ENCODE data around the gene PIP4K2A.

The PIP4K2A gene

DNA sequence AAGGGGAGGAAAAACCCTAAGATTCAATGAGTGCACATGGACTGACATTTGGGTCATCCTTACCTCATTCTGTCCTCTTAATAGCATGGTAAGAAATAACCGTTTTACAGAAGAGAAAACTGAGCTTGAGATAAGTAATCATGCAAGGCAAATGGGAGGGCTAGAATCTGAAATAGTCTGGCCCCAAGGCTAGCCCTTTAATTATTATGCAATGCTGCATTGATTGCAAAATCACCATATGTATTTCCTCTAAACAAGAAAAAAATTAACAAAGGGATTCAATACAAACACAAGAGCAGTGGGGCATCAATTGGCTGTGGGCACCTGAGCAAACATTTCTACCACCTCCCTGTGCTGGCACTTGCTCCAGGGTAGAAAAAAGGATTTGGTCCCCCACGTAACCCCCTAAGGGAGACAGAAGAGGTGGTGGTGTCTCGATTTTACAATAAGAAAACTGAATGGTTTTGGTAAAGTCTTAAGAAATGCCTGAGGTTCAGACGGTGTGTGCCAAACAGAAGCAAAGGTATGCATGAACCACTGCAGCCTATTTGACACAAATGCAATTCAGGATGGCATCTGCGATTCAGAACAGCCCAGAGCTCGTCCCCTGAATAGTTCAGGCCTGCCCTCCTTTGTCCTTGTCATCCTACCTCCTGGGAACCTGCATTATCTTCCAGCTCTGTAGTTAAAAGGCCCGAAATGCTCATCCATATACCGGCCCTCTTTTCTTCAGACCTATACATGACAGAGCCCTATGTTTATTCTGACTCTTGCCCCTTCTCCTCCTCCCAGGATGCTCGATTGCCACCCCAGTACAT is 23.6 kb downstream of the PIP4K2A start:
- no peak for FAIRE-seq

DNA sequence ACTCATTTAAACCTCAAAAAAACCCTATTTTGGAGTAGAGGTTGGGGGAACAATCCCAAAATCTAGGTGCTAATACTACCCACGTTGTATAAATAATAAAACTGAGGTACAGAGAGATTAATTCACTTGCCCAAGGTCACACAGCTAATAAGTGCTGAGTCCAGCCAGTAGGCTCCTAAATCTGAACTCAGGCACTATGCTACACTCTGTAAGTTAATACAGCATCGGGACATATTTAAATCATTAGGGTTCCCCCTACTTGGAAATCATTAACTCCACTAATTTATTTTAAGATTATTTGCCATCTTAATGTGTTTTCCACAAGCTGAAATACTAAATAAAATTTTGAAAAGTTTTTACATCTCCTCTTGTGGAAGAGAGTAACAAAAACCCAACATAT is 24.2 kb downstream of the PIP4K2A start:
- no peak for FAIRE-seq

DNA sequence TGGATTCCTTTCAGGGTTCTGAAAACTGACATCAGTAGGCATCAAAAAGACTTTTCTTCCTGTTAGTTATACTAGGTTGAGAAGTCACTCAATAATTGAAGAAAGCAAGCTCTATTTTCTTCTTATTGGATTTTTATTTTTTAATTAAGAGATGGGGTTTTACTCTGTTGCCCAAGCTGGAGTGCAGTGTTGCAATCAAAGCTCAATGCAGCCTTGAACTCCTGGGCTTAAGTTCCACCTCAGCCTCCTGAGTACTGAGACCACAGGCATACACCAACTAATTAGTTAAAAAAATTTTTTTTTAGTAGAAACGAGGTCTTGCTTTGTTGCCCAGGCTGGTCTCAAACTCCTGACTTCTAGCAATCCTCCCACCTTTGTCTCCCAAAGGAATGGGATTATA is 28.0 kb downstream of the PIP4K2A start:
- FAIRE-seq = no peak

DNA sequence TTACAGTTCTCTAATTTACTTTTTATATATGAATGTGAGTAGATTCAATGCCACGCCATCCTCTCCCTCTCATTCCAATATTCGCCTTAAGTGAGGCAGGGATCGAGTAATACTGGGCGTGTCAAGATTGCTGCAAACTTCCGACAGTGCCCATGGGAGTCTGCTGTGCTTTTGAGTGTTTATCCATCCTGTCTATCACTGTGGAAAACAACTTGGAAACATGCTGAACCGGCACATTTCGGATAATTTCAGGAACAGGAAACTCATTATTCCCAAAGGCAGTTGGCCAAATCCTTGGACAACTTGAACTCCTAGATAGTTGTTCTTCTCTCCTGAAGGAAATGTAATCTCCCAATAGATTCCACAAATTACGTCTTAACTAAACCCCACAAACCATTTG is 28.5 kb downstream of the PIP4K2A start:
- FAIRE-seq = no peak

DNA sequence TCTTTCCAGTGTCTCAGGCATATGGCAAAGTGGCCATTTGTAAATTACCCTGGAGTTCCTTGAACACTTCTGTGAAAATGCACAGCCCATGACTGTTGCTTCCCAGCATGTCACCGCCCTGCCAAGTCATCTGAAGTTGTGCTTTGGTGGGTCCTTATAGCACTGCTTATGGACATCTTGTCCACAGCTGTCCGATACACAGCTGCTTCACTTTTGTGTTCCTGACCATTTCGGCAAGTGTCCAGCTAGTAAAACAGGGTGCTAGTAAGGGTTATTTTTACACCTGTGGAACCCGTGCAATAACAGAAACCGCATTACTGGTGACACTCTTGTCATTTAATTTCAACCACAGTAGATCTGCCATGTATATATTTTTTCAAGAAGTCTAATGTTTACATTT is 29.7 kb downstream of the PIP4K2A start:
- FAIRE-seq = no peak

DNA sequence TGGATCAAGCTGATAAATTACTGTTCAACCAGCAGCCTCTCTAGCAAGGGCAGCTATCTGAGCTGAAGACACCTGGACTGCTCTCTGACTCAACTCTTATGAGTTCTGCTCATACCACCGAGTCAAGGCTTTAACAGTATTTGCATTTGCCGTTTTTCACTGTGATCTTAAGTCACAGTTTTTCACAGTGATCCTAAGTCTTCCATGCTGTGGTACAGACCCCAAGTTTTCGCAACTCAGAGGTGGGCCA is 31.3 kb downstream of the PIP4K2A start:
- no peak for FAIRE-seq

DNA sequence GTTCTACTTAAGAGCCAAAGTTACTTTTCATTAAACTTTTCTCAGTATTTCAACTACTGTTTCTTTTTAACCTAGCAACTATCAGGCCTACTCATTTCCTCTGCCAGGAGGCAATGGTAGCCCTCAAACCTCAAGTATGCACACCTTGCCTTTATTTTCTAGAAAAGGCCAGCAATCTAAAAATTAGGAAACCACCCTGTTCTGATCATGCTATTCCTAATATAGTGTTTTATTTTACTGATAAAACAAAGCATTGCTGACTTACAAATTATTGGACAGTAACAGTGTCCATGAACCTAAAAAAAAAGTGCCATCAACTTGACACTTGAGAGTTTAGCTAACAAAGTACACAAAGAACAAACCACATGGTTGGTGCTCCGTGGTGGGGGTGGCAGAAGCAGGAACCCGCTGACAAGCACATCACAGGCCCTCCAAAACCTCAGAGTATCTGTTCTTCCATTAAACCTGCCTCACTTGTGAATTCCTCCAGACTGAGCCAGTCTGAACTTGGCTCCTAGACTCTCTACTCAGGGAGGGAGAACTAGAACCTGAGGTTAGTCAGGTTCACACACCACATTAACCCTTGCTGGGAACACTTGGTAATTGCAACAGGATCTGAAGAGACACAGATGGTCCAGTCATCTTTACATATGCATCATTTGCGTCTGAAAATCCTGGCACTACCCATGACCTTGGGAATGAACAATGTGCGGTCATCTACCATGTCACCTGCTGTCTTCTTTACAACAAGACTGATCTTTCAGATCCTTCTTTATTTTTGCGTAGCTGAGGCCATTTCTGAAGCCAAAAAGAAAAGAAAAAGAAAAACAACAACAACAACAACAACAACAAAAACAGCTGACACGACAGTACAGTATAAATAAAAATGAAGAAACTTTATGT is 31.9 kb downstream of the PIP4K2A start:
- FAIRE-seq = no peak

DNA sequence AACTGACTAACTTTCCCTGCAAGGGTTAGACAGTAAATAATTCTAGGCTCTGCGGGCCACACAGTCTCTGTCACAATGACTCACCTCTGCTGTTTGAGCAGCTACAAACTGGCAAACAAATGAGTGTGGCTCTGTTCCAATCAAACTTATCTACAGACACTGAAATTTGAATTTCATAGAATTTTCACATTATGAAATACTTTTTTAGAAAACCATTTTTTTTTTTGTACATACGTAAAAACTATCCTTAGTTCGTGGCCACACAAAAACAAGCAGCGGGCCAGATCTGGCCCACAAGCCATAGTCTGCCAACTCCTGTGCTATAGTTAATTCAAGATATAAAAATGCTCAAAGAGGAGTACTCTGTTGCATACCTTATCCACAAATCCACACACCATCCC is 32.6 kb downstream of the PIP4K2A start:
- no peak for FAIRE-seq

DNA sequence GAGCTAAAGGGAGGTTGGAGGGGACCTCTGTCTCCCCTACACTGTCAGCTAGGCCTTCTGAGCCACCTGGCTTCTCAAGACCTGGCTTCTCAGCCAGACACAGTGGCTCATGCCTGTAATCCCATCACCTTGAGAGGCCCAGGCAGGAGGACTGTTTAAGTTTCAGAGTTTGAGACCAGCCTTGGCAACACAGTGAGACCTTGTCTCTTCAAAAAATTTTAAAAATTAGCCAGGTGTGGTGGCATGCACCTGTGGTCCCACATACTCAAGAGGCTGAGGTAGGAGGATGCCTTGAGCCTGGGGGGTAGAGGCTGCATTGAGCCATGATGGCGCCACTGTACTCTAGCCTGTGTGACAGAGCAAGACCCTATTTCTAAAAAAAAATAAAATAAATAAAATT is 33.1 kb downstream of the PIP4K2A start:
- FAIRE-seq = no peak

DNA sequence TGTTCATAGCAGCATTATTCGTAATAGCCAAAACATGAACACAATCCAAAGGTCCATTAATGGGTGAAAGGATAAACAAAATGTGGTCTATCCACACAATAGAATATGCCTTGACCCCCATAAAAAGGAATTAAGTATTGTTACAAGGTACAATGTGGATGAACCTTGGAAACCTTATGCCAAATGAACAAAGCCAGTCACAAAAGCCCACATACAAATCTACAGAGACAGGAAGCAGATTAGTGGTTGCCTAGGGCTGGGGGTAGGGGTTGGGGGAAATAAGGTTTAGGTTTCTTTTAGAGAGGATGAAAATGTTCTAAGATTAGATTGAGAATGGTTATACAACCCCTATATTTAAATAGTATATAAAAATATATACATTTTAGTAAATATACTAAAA is 34.8 kb downstream of the PIP4K2A start:
- no peak for FAIRE-seq

DNA sequence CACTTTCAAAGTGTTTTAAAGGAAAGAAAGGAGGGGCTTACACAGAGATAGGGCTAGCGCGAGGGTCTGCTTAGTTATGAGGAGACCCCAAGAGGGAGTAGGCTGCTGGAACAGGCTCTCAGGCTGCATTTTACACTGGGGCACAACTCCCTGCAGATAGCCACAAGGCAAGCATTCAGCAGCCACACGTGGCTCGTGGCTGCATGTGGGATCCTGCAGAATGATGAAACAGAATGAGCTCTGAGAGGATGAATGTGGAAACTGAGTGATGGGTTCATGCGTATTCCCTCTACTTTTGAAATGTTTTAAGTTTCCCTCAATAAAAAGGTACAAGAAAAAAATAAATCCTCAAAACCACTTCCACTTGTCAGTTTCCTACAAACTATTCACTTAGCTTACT is 37.0 kb downstream of the PIP4K2A start:
- FAIRE-seq = no peak

DNA sequence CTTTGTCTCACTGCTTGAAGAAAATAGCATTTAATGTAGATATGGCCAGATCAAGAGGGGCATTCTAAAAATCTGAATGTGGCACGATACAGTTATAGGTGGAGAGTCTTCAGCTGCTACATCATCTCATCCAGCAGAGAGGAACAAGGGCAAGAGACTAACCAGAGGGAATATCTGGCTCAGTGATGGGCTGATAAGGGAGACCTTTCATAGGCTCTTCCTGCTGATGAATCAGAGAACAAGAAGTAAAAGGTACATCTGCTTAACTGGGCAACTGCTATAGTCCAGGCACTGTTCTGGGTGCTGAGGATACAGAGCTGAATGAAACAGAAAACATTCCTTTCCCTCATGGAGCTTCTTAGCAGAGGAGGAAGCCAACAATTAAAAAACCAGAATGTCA is 37.9 kb downstream of the PIP4K2A start:
- FAIRE-seq = no peak

DNA sequence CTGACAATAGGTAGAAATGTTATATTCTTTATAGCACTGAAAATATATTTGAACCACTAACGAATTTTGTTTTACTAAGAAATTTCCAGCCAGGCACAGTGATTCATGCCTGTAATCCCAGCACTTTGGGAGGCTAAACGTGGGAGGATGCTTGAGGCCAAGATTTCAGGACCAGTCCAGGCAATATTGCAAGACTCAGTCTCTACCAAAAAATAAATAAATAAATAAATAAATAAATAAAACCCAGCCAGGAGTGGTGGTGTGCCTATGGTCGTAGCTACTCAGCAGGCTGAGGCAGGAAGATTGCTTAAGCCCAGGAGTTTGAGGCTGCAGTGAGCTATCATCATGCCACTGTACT is 39.8 kb downstream of the PIP4K2A start:
- FAIRE-seq = no peak

DNA sequence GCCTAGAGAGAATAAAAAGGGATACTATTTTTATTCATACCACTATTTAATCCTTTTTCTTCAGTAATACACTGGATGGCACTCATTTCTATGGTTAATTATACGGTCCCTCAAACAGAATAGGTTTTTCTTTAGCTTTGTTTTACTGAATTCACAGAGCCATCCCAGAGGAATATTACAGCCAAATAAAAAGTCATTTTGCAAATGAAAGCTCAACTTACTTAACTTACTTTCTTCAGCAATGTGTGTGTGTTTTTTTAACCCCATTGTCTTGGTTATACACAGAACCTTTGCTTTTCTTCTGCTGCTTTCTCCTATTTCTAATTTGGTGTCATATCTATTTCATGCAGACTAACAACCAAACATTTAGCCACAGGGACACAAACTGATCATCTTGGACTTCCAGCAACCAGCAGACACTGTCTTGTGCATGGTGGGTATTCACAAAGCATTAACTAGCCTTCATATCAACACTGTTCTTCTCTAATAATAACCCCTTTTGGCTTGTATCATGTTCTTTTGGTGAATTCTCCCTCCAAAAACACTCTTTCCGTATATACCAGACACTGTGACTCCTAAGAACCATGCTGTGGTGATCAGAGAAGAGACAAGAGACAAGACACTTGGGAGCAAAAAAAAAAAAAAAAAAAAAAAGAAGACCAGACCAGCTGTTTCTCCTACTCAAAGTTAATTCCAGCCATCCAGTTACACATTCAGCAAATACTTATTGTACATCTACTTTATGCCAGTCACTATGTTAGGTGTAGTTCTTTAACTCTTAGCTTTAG is 40.4 kb downstream of the PIP4K2A start:
- no peak for FAIRE-seq

DNA sequence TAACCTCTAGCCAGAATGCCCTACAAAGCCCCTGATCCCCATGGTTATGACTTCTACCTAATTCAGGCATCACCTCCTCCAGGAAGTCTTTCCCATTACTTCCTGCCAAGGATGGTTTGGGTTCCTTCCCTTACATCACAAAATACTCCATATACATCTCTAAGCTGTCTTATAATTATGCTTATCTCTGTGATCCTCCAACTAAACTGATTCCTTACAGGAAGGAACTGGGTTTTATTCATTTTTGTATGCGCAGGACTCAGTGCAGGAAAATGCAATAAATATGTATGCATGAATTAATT is 41.3 kb downstream of the PIP4K2A start:
- FAIRE-seq = no peak

DNA sequence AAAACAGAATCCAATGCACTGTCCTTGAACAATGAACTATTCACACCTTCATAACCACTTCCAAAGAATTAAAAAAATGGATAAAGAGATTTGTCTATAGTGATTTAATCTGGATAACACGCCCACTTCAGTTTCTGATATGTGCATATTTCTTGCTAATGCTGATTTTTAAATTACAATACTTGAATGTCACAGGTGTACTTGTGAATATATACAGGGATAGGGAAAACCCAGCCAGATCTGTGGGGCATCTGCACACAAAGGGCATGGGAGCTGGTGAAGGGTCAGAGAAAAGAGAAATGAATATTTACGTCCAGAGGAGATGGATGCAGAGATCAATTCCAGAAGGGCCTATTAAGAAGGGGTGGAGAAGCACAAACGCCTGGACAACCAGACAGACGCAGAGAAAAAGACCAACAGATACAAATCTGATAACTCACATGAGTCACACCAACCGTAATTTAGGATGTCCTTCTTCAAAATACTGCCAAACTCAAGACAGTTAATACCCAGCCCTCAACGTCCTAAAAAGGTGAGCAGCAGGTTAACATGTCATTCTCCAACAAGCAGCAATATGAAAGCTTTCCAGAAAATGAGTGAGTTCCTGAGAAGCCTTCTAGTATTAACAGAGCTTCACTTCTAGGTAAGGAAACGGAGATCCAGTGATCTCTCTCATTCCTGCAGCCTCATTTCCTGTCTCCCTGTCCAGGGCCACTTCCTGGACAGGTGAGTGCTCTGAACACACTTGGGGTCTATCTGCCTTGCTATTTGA is 41.9 kb downstream of the PIP4K2A start:
- no peak for FAIRE-seq

DNA sequence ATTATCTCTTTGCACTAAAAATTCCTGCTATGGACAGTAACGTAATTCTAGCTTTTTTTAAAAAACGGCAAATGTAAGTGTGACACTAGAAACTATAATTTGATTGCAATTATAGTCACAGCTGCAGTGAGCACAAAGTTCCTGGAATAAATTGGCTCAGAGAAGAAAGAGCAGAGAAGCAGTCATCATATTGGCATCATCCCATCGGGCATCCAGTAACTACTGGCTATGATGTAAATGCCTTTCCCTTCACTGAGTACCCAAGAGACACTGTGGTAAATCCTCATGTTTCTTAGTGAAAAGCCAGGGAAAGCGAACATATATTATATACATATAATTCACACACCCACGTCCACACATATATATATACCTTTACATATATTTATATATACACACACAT is 43.6 kb downstream of the PIP4K2A start:
- no peak for FAIRE-seq

DNA sequence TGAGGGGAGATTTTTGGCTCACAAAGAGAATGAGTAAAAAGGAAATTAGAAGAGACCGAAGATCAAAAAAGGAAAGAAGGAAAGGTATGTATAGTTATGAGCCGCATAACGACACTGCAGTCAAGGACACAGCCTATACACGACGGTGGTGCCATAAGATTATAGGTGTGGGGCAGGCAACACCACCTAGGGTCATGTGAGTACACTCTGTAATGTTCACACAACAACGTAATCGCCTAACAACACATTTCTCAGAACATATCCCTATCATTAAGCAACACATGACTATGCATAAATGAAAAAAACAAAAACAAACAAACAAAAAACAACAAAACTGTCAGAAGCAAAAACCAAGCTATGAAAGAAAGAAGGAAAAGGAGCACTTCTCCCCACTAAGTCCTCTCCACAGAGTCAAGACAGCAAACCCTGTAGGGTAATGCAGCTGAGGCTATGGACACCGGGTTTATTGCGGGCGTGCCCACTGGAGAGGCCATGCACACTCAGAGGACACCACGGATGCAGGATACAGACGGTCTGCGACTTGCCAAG is 45.1 kb downstream of the PIP4K2A start:
- no peak for FAIRE-seq

DNA sequence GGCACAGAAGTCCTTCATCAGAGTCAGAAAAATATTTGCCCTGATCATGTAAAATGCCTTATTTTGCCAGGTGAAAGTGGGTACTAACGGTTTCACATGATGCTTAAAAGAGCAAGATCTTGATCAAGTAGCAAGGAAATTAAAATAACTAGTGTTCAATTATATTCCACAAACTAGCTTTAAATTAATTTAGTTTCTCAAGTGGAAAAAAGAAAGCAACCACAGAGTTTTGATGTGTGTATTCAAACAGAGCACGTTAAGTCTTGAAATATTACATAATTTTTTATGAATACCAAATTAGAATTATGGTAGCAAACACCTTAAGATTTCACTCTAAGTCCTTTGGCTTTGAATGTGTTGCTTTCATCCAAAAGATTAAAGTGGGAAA is 47.3 kb downstream of the PIP4K2A start:
- FAIRE-seq = no peak

DNA sequence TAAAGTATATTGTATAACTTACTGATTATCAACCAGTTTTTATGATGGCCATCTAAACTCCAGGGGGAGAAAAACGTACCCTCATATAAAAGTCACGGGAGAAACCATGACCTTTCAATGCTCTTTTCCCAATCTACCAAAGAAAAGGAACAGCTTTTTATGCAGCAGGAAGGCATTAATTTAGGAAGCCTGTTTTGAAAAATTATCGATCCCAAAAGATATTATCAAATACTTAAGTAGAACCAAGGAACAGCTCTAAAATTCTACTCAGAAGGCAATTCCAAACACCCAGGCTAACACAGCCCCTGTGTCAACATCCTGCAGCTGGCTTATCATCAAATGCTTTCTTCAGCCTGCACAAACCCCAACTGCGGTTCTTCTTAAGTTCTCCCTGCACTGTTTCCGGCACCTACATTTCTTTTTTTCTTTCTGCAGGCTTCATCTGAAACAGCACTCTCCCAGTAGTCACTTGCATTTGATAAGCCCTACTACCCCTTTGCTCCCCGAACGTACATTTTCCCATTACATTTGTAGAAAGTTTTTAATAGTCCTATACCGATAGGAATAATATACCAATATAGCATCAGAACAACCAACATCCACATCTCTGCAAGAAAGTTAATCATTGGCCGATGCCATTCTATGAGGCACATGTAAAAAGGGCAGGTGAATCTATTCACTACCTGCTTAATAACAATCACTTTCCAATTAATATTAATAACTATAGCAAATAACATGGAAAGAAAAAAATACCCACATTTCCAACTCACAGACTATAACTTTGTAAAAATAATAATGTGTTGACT is 47.9 kb downstream of the PIP4K2A start:
- no peak for FAIRE-seq

DNA sequence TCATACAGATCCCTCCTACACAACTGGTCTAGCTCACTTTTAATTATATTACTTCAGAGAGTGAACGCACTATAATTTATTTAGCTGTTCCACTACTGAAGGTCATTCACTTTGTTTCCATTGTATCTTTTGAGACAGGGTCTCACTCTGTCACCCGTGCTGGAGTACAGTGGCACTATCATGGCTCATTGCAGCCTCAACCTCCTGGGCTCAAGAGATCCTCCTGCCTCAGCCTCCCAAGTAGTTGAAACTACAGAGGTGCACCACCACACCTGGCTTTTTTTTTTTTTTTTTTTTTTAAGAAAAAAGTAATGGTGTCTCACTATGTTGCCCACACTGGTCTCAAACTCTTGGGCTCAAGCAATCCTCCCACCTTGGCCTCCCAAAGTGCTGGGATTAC is 49.0 kb downstream of the PIP4K2A start:
- no peak for FAIRE-seq

DNA sequence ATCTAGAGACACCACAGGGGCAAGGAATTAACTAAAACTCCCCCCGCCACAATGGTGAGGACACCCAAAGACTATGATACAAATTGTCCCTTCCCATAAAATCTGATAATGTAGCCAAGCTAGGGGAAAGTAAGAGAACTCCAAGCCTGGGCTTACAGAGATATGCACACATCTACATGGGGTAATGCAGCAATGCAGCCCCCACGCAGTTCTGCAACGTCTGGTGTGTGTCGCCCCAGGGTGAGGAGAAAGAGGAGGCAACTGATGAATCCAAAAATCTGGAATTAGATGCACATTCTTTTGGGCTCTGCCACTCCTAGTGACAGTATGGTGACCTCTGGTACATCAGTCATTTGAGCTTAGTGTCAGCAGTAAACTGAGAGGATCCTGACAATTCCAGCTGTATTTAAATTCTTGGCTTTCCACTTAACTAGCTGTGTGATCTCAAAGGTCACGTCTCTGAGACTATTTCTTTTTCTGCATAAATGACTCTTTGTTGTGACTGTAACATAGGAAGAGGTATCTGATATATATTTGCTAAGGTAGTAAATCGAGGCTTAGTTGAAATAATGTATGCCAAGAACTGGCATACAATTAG is 51.5 kb downstream of the PIP4K2A start:
- FAIRE-seq = no peak

Measured in colon (tissue), 2 donors.